ENCODE measurements around the gene LRP11.

GRCh38 chr6:149897015-149897697 is 33.0 kb upstream of the LRP11 start:
- TF ChIP-seq CTCF (CRISPR knock-in tag; IDR thresholded peaks at IDR 0.05) (no peak), PHF21A (CRISPR knock-in tag; IDR thresholded peaks at IDR 0.05) (no peak), JUNB (CRISPR knock-in tag; IDR thresholded peaks at IDR 0.05; ENCODE audit: borderline replicate concordance) (no peak), TAF1 (CRISPR knock-in tag; IDR thresholded peaks at IDR 0.05) (no peak), POLR2A (IDR thresholded peaks at IDR 0.05; ENCODE audit: insufficient read depth in 1 of 2, low read depth in 2 of 2, low read length in 2 of 2) (no peak), ATF4 (CRISPR knock-in tag; IDR thresholded peaks at IDR 0.05) (no peak), HNF4G (IDR thresholded peaks at IDR 0.05; ENCODE audit: borderline replicate concordance, low read depth, low read length) (no peak), HNF4G (CRISPR knock-in tag; IDR thresholded peaks at IDR 0.05; ENCODE audit: borderline replicate concordance, low read depth) (no peak)
- TF ChIP-seq, protein P1, sequence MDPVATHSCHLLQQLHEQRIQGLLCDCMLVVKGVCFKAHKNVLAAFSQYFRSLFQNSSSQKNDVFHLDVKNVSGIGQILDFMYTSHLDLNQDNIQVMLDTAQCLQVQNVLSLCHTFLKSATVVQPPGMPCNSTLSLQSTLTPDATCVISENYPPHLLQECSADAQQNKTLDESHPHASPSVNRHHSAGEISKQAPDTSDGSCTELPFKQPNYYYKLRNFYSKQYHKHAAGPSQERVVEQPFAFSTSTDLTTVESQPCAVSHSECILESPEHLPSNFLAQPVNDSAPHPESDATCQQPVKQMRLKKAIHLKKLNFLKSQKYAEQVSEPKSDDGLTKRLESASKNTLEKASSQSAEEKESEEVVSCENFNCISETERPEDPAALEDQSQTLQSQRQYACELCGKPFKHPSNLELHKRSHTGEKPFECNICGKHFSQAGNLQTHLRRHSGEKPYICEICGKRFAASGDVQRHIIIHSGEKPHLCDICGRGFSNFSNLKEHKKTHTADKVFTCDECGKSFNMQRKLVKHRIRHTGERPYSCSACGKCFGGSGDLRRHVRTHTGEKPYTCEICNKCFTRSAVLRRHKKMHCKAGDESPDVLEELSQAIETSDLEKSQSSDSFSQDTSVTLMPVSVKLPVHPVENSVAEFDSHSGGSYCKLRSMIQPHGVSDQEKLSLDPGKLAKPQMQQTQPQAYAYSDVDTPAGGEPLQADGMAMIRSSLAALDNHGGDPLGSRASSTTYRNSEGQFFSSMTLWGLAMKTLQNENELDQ (CRISPR knock-in tag; IDR thresholded peaks at IDR 0.05; ENCODE audit: borderline replicate concordance) = no peak
